ENCODE results near the gene PRKAG2.

Gene PRKAG2

GRCh38 chr7:151658778-151659177 lies 218.1 kb downstream of the PRKAG2 start:
- no peak for TF ChIP-seq CTCF (IDR thresholded peaks at IDR 0.05)

GRCh38 chr7:151657173-151657572 lies 219.7 kb downstream of the PRKAG2 start:
- no peak for TF ChIP-seq CTCF (IDR thresholded peaks at IDR 0.05)

GRCh38 chr7:151655555-151655954 lies 221.4 kb downstream of the PRKAG2 start:
- TF ChIP-seq CTCF (IDR thresholded peaks at IDR 0.05): no peak

- no peak for TF ChIP-seq CTCF (IDR thresholded peaks at IDR 0.05)
These were observed 224.8 kb downstream of the PRKAG2 start for GRCh38 chr7:151652111-151652510.

- TF ChIP-seq CTCF (IDR thresholded peaks at IDR 0.05): no peak
These were observed 226.8 kb downstream of the PRKAG2 start for GRCh38 chr7:151650161-151650560.

- TF ChIP-seq CTCF (IDR thresholded peaks at IDR 0.05): no peak
These were observed 228.5 kb downstream of the PRKAG2 start for GRCh38 chr7:151648429-151648828.

GRCh38 chr7:151647874-151648273 lies 229.0 kb downstream of the PRKAG2 start:
- no peak for TF ChIP-seq CTCF (IDR thresholded peaks at IDR 0.05)

GRCh38 chr7:151647006-151647405 lies 229.9 kb downstream of the PRKAG2 start:
- no peak for TF ChIP-seq CTCF (IDR thresholded peaks at IDR 0.05)

All from LNCAP (cell line).